Tibial nerve (tissue), 4 donors: Measurements from ENCODE around the gene PSG1. TPM values are rescaled to one million over a fixed set of nuclear protein-coding genes. Genes with fewer than 3 reads are reported as not detected.
"Not testable (repeated sequence)": the region's sequence is repeated elsewhere in the genome, so short reads cannot be mapped to it uniquely, and the experiment has no call there.

Experiments
- DNase-seq, 2 donors: peaks; one replicate each; pipeline ENCODE4 v3.0.0-alpha.2; 2019; ENCODE audit warnings: low spot score in 2 of 2
- H3K27ac ChIP-seq, 4 donors: fragments of 200-600 bp; sonication (generic) in 3 of 4; one replicate each; pipeline ENCODE4 v1.5.1; 2017 to 2019; ENCODE audit warnings: mild to moderate bottlenecking in 1 of 4
- H3K27me3 ChIP-seq, 2 donors: fragments of 200-600 bp; sonication (generic) in 1 of 2; one replicate each; pipeline versions ENCODE4 v1.5.1 to v1.6.0; 2017 to 2019
- H3K36me3 ChIP-seq, 3 donors: fragments of 200-600 bp; sonication (generic); one replicate each; pipeline ENCODE4 v1.5.1; 2018 to 2019
- H3K4me1 ChIP-seq, 4 donors: fragments of 200-600 bp; sonication (generic) in 3 of 4; one replicate each; pipeline ENCODE4 v1.5.1; 2017 to 2019
- H3K4me3 ChIP-seq, 4 donors: fragments of 200-600 bp; sonication (generic) in 3 of 4; one replicate each; pipeline ENCODE4 v1.5.1; 2017 to 2019; ENCODE audit warnings: mild to moderate bottlenecking in 1 of 4, moderate library complexity in 1 of 4
- H3K9me3 ChIP-seq, 4 donors: fragments of 200-600 bp; sonication (generic) in 3 of 4; one replicate each; pipeline ENCODE4 v1.5.1; 2017 to 2019
- CTCF ChIP-seq, 5 experiments: fragments of 200-600 bp in 3 of 5; fragments of 450-650 bp in 2 of 5; sonication (generic) in 3 of 5; IDR thresholded peaks; one replicate each; pipeline ENCODE4 v1.5.1; 2016 to 2019; ENCODE audit warnings: antibody characterized with exemption in 5 of 5, mild to moderate bottlenecking in 3 of 5, moderate library complexity in 2 of 5
- EP300 ChIP-seq, 2 donors: sonication (generic); formaldehyde crosslinking; IDR thresholded peaks; one replicate each; pipeline ENCODE4 v1.6.1; 2017; ENCODE audit warnings: antibody characterized with exemption in 2 of 2, mild to moderate bottlenecking in 1 of 2
- POLR2A ChIP-seq, 2 donors: fragments of 450-650 bp; IDR thresholded peaks; one replicate each; pipeline ENCODE4 v1.6.1; 2017; ENCODE audit warnings: antibody characterized with exemption in 2 of 2, mild to moderate bottlenecking in 2 of 2, moderate library complexity in 2 of 2
- WGBS, 2 donors: methylation state at CpG; one replicate each; pipeline ENCODE4 v1.1.5; 2018; 5-methylcytosine and 5-hydroxymethylcytosine counted together
- total RNA-seq, 4 donors: library from RNA; depleted of rRNA; stranded (reverse); fragments of >200 nt; gene quantifications; one replicate each; pipeline ENCODE4 v1.1.0, GENCODE V29; 2016

The PSG1 gene
- total RNA-seq, 4 donors from 2014 or later, result not detected

GRCh38 chr19:42882010-42882409, 2.5 kb upstream of the PSG1 start:
- H3K36me3 ChIP-seq, H3K9me3 ChIP-seq, H3K27me3 ChIP-seq, H3K4me3 ChIP-seq, H3K4me1 ChIP-seq, H3K27ac ChIP-seq, DNase-seq: not testable (repeated sequence)
- WGBS, 2 donors, result 64 to 72% methylated on average over 5 of the region's 5 CpGs

GRCh38 chr19:42881279-42881678, 1.8 kb upstream of the PSG1 start:
- H3K4me3 ChIP-seq, H3K27ac ChIP-seq, H3K36me3 ChIP-seq, H3K27me3 ChIP-seq, DNase-seq, H3K9me3 ChIP-seq, H3K4me1 ChIP-seq: not testable (repeated sequence)
- 65 to 67% methylated on average over 8 of the region's 8 CpGs for WGBS, 2 donors

GRCh38 chr19:42880621-42881020, 1.1 kb upstream of the PSG1 start:
- not testable (repeated sequence) for H3K4me3 ChIP-seq, H3K9me3 ChIP-seq, H3K4me1 ChIP-seq, H3K27ac ChIP-seq, H3K27me3 ChIP-seq, DNase-seq, H3K36me3 ChIP-seq
- WGBS, 2 donors, result 85 to 86% methylated on average over 9 of the region's 9 CpGs

GRCh38 chr19:42876596-42876995, 2.9 kb downstream of the PSG1 start:
- H3K27ac ChIP-seq, H3K9me3 ChIP-seq, H3K4me3 ChIP-seq, H3K36me3 ChIP-seq, H3K4me1 ChIP-seq, DNase-seq, H3K27me3 ChIP-seq: not testable (repeated sequence)

GRCh38 chr19:42875881-42876280, 3.6 kb downstream of the PSG1 start:
- not testable (repeated sequence) for H3K9me3 ChIP-seq, H3K4me3 ChIP-seq, H3K27ac ChIP-seq

GRCh38 chr19:42874901-42875813, 4.4 kb downstream of the PSG1 start:
- 81% methylated on average over 4 of the region's 4 CpGs for WGBS, 2 donors
- DNase-seq, H3K4me1 ChIP-seq, H3K4me3 ChIP-seq, H3K9me3 ChIP-seq, H3K27ac ChIP-seq, H3K36me3 ChIP-seq, H3K27me3 ChIP-seq: not testable (repeated sequence)

More at GRCh38 chr19:42875881-42876280, 3.6 kb downstream of the PSG1 start:
- not testable (repeated sequence) for H3K27me3 ChIP-seq, DNase-seq, H3K4me1 ChIP-seq, H3K36me3 ChIP-seq
- 38 to 65% methylated on average over 1 of the region's 1 CpG for WGBS, 2 donors

GRCh38 chr19:42874136-42874535, 5.4 kb downstream of the PSG1 start:
- not testable (repeated sequence) for H3K27ac ChIP-seq, H3K4me1 ChIP-seq, DNase-seq, H3K27me3 ChIP-seq, H3K9me3 ChIP-seq, H3K4me3 ChIP-seq, H3K36me3 ChIP-seq
- 80 to 84% methylated on average over 3 of the region's 3 CpGs for WGBS, 2 donors

- Histone ChIP-seq H3K4me1 (no peaks in the 10 kb centered on the region), H3K36me3 (no peaks in the 10 kb centered on the region), H3K27ac (no peak overlapping the region), H3K27me3 (no peaks in the 10 kb centered on the region), H3K4me3 (no peak overlapping the region), H3K9me3 (no peaks in the 10 kb centered on the region)
- no peak for DNase-seq
- WGBS, 2 donors, result 58 to 61% methylated on average over 3 of the region's 3 CpGs
- no peak for TF ChIP-seq CTCF (IDR thresholded peaks at IDR 0.05)
These were observed 6.9 kb downstream of the PSG1 start for GRCh38 chr19:42872608-42873007.

GRCh38 chr19:42857544-42857867, 22.0 kb downstream of the PSG1 start:
- Histone ChIP-seq H3K4me1 (no peaks in the 10 kb centered on the region), H3K27me3 (no peaks in the 10 kb centered on the region), H3K4me3 (no peak overlapping the region), H3K9me3 (no peaks in the 10 kb centered on the region), H3K36me3 (no peaks in the 10 kb centered on the region), H3K27ac (no peak overlapping the region)
- no peak for TF ChIP-seq CTCF (IDR thresholded peaks at IDR 0.05)
- TF ChIP-seq POLR2A (IDR thresholded peaks at IDR 0.05), result no peak
- TF ChIP-seq EP300 (IDR thresholded peaks at IDR 0.05), result no peak
- no peak for DNase-seq
- WGBS, 2 donors, result 62 to 77% methylated on average over 5 of the region's 5 CpGs
